ENCODE results near the gene DUSP9. TPM values are rescaled to one million over a fixed set of nuclear protein-coding genes. Genes with fewer than 3 reads are reported as not detected.
A peak's percentile ranks its signal among the peaks of the same experiment; 100 is the strongest.

The DUSP9 gene
- total RNA-seq, 2 donors from 2014 or later: not detected

DNA sequence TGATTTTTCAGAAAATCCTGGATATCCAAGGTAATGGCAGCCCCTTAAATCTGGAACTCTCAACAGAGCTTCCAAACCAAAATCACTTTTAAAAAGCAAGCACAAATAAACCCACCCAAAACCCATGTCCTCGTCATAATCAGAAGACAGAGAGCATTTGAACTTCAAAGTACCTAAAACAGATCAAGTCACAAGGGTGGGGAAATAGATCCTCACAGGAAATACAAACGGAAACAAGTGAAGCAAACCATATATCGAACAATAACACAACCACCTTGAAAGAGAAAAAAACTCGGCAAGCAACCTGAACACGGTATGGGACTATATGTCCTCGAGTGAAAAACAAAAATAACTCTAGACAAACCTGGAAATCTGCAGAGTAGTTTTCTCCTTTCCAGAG, 32.2 kb upstream of the DUSP9 start:
- DNase-seq (no peak), ATAC-seq (no peak)
- intact Hi-C loops (cut with DNase I, micrococcal nuclease): no loop called here

DNA sequence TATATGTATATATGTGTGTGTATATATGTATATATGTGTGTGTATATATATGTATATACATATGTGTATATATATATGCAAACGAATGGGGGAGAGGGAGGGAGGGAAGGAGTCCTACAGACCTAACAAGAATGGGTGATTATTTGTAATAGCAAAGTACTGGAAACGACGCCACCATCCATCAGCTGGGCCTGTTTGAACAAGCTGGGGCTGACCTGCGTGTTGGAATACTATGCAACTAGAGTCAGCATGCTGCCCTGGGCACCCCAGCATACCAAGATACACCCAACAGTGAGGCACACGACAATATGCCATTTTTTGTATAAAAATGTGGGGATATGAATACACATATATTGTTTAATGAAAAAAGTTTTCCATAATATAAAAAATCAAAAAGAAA, 26.4 kb upstream of the DUSP9 start:
- no peak for ATAC-seq

DNA sequence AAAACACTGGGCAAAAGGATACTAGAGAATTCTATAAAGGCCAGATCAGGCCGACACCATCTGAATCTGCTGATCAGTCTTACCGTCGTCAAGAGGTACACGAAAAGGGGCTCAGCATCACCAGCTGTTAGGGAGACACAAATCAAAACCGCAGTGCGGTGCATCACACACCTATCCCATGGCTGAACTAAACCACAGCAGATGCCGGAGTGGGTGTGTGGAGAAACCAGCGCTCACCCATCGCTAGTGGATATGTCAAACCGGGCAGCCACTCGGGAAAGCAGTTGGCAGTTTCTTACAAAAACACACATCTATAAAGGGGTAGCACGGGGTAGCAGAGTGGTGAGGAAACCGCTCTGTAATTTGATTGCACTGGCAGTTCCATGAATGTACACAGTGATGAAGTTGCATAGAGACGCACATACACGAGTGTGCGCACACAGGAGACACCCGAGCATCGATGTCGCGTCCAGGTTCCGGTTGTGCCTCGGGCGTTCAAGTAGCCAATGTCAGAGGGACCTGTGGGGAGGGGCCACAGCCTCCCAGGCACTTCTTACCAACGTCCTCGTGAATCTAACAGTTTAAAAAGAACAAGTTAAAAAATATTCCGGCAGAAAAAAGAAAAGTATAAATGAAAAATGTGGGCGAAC, 24.9 kb upstream of the DUSP9 start:
- no peak for ATAC-seq
- intact Hi-C loops (cut with DNase I, micrococcal nuclease): no loop called here
- DNase-seq: peak in 1 of 2 donors; percentile 10

More for the DNA sequence above, 26.4 kb upstream of the DUSP9 start:
- peak in 1 of 2 donors; percentile 1 for DNase-seq
- intact Hi-C loops (cut with DNase I, micrococcal nuclease): no loop called here

DNA sequence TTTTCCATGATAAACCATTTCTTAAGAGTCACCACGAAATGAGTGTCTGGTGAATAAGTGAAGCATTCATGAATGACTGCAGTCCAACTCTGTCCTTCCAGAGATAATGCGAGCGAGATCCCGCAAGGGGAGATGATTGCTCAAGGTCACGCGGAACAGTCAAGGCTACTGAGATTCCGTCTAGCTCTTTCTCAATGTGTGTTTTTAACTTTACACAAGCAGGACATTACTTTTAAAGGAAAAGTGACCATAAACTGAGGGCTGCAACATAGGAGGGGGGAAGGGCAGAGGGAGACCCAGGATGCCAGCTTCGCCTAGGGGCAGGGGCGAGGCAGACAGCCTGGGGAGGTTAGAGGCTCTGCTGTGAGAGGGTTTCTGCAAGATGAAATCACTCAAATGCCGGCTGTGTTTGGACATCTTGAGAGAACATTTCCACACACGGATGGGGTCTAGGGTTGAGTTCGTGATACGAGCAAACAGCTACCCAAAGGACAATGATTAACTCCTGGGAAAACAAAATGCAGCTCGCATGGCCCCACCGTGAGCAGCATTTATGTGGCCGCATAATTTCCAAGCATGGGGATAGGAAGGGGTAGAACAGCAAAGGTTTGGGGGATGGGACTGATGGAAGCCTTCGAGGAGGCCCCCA, 24.2 kb upstream of the DUSP9 start:
- DNase-seq (peak in 1 of 2 donors; percentile 9), ATAC-seq (no peak)

DNA sequence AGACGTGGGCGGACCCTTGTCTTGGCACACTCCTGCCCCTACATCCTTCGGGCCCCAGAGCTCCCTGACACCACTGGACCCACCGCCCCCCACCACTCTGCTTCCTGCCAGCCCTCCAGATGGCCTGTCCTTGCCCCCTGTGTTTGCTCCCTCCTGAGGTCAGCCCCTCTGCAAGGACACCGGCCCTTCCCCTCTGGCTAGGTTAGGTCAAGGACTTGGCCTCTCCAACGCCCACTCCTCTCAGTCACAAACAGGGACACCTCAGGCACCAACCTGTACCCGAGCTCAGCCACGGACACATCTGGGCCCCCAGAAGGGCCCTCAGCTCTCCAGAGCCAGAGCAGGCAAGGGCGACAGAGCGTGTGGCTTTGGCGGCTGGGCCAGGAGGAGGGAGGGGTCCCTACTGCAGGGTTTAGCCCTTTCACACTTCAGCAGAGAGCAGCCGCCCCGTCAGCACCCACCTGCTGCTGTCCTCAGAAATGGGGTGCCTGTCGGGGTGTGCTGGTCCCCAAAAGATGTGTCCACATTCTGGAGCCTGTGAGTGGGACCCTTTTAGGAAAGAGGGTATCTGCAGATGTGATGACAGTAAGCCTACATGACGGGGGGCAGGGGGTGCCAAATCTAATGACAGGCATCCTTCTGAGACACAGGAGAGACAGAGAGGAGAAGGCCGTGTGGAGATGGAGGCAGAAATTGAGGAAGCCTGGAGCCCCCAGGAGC, 23.5 kb upstream of the DUSP9 start:
- intact Hi-C loops (cut with DNase I, micrococcal nuclease): no loop called here
- no peak for ATAC-seq
- peak in 1 of 2 donors; percentile 2 for DNase-seq

More for the DNA sequence above, 24.2 kb upstream of the DUSP9 start:
- intact Hi-C loops (cut with DNase I, micrococcal nuclease): no loop called here

DNA sequence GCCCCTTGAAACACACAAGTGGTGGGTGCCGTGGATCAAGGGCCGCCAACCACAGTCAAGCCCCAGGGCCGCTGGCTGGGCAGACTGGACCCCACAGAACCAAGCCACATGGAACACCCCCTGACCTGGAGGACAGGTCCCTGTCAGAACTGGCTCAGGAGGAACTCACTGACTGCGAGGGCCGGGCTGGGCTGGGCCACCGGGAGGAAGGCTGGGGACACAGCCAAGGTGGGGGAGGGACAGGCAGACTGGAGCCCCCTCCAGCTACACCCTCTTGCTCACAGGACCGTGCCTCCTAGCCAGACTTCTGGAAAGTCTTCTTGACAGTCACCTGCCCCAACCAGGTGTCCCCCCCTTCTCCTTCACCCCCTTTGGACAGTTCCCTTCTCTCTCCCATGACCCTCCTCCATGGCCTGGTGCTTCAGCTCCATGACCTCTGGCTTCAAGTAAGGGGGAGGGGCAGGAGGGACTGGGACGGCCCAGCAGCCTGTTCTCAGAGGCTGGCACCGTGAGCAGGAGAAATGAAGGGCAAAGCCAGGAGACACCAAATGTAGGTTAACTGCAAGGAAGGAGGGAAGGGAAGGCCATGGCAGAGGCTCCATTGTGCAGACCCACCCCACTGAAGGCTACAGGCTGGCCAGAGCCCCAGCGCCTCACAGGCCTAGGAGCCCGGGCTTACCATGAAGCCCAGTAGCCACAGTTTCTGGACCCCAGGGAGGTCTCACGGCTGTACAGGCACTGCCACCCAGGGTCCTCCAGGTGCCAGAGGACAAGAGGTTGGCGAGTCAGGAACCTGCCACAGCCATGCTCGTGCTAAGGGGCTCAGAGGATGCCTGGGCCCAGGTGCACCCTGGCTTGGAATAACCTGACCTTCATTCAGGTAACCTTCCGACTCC, 22.6 kb upstream of the DUSP9 start:
- ATAC-seq: no peak
- intact Hi-C loops (cut with DNase I, micrococcal nuclease): no loop called here

DNA sequence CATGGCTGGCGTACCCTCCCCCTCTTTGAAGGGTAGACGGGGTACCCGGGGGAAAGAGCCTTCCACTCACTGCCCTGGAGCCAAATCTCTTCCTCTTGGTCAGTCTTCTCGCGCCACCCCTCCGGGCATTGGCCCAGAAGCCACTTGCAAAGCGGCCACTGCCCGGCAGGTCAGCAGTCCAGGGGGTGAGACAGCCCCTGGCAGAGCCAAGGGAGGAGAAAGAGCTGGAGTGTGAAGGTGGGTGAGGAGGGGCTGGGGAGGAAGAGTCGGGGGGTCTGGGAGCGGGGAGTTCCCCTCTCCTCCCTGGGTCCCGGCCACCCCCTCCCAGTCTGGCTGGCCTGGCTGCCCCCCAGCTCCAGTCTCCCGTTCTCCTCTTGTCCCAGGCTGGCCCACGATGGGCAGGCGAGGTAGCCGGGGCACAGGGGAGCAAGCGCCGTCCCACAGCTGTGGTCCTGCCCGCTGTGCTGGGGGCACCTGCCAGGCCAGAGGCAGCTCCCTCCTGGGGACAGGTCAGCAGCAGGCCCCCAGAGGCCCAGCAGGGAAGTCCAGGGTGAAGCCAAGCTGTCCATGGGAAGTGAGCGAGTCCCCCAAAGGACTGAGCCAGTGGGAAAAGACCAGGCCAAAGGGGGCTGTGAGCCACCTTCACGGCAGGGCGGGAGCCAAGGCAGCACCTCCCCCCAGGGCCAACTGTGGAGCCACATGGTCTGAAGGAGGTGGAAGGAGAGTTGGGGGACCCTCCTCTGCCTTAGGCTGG, 21.6 kb upstream of the DUSP9 start:
- DNase-seq: peak in 1 of 2 donors; percentile 2
- intact Hi-C loops (cut with DNase I, micrococcal nuclease): no loop called here
- no peak for ATAC-seq

More for the DNA sequence above, 22.6 kb upstream of the DUSP9 start:
- peak in 1 of 2 donors; percentile 13 for DNase-seq

DNA sequence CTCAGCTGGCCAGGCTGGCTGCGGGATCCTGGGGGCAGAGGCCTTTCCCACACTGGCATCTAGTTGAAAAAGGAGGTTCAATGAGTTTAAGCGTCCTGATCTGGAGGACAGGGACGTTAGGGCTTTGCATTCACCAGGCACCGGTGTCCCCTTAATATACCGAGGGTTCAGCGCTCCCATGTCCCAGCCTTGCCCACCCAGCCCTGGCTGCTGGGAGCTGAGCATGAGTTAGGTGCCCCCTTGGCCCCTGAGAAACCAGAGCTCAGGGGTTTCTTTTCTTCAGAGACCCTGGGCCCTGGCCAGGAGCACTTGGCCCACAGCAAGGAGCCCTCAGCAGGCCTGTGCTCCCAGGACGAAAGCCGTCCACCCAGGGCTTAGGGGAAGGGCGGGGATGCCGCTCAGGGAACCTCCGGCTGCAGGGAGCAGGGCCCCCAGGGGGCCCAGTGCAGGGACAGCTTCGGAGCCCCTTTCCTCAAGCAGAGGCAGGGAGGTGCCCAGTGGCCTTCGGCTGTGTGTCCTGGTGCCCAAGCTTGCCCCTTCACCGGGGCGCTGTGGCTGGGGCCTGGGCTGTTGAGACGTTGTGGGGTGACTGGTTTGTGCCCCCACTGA, 20.9 kb upstream of the DUSP9 start:
- intact Hi-C loops (cut with DNase I, micrococcal nuclease): no loop called here
- no peak for DNase-seq
- no peak for ATAC-seq

DNA sequence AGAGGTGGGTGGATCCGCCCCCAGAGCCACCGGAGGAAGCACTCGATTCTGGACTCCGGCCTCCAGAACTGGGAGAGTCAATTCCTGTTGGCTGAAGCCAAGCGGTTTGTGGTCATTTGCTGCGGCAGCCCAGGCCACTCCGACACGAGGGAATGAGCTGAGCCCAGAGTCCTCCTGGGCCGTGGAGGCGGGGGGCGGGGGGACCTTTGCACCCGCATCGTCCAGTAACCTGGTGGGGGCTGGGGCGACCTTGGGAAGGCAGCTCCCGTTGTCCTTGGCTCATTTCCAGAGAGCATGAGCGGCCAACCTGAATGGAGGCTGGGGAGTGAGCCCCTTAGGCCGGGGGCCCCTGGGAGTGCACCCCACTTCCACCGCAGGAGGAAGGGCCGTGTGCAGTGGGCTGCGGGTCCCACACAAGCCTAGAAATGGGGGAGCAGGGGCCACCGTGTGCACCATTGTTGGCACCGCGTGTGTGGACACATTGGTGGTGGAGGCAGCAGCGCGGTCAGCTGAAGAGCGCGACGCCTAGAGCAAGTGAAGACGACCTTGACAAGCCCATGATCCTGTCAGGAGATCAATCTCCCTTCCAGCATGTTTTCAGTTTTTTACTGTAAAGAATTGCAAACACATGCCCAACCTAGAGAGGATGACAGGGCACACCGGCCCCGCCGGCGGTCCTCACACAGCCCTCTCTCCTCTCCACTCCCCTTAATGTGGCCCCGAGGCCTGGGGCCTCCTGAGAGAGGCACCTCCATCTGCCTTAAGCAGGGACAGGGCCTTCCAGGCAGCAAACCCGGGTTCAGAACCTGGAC, 19.9 kb upstream of the DUSP9 start:
- peak in 1 of 2 donors; percentile 4 for DNase-seq
- intact Hi-C loops (cut with DNase I, micrococcal nuclease): no loop called here

DNA sequence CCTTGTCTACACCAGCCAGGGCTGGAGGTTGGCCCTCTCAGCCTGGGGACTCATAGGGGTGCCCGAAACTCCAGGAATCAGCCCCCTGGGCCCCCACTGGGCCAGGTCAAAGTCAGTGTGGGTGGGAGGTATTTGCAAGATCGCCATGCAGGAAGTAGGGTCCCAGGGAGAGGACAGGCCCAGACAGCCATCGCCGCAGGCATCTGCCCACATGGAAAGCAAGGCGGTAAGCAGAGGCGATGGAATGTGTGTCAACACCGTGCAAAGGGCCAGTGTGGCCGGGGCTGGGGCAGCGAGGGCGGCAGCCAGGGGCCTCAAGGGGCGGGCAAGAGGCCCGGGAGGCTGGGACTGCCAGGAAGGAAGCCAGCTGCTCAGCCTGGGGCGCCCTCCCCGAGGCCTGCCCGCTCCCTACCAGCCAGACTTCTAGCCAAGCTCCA, 19.3 kb upstream of the DUSP9 start:
- intact Hi-C loops (cut with DNase I, micrococcal nuclease): no loop called here
- ATAC-seq (no peak), DNase-seq (no peak)

More for the DNA sequence above, 19.9 kb upstream of the DUSP9 start:
- no peak for ATAC-seq

DNA sequence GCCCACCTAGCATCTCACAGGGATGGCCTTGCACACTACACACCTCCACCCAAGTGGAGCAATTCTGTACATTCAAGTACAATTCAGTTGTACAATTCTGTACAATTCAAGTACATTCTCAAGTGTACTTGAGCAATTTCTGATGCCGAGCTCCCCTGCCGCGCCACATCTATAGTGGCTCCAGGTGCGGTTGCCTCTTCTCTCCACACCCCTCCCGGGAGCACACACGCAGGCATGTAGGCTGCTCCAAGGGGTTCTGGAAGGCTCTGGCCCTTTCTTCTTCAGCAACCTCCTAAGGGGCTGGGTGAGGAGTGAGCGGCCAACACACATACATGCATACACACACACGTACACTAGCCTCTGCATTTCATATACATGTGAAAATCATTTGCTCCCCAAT, 18.9 kb upstream of the DUSP9 start:
- intact Hi-C loops (cut with DNase I, micrococcal nuclease): no loop called here
- DNase-seq (no peak), ATAC-seq (no peak)

DNA sequence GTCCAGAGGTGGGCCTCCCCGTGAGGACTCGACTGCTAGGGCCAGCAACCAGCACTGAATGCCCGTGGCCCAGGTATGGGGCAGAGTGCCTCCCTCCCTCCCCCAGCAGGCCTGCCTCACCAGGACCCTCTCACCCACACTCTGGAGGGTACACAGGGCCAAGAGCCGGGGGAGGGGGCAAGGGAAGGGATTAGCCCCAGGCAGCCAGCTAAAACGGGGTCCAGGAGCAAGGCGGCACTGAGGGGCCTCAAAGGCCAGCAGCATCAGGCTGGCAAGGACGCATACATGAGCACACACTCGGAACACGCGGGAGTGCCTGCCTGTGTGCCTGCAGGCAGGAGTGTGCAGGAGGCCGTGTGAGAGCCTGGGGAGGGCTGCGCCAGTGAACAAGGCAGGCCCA, 18.3 kb upstream of the DUSP9 start:
- no peak for DNase-seq
- intact Hi-C loops (cut with DNase I, micrococcal nuclease): no loop called here
- no peak for ATAC-seq

DNA sequence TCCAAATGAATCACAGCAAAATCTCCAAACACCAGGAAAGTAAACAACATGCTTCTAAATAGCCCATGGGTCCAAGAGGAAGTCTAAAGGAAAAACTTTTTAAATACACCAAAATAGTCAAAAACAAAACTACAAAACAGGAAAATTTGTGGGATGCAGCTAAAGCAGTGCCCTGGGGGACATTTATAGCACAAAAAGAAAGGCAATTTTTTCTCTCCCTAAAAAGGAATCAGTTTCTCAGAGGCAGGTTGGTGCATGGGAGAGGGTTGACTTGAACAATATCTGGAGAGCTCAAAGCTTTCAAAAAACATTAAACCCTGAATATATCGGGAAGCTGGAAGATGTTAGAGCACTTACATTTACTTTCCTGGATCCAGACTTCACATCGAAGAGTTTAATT, 15.7 kb upstream of the DUSP9 start:
- intact Hi-C loops (cut with DNase I, micrococcal nuclease): no loop called here
- DNase-seq (no peak), ATAC-seq (no peak)

DNA sequence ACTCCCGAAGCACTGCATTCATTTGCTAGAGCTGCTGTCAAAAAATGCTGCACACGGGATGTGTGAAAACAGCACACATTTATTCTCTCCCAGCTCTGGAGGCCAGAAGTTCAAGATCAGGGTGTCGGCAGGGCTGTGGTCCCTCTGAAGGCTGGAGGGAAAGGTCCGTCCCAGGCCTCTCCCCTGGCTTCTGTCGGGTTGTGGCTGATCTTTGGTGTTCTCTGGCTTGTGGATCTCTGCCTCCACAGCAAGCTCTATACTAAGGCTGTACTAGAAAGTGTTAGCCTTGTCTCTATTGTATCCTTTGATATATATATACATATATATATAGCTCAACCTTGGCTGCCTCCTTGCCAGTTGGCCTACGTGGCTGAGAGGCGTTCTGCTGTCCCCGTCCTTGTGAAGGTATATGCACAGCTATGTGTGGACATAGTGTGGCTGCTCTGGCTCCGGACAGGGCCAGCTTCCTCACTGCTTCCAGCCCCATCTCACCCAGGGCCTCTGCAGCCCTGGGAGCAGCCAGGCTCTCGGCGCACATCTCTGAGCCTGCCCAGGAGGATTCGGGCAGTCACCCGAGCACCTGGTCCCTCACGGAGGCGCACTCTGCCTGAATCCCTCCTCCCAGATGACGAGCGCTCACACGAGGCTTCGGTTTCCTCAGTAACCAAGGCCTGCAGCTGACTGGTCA, 15.0 kb upstream of the DUSP9 start:
- DNase-seq: no peak
- intact Hi-C loops (cut with DNase I, micrococcal nuclease): no loop called here
- ATAC-seq: no peak

DNA sequence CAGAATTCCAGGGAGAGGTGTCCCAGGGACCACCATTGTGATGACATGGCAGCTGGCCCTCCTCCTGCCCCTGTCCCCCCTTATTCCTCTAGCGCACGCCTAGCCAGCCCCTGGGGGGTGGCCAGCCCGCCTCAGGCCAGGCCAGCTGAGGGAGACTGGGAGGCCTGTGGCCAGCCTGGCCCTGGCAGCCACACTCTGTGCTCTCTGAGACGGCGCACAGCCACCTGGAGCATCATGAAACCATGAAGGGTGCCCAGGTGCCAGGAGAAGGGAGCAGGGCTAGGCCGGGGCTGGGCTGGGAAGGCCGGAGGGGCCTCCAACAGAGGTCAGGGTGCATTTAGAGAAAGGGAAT, 14.4 kb upstream of the DUSP9 start:
- DNase-seq (no peak), ATAC-seq (no peak)
- intact Hi-C loops (cut with DNase I, micrococcal nuclease): no loop called here

DNA sequence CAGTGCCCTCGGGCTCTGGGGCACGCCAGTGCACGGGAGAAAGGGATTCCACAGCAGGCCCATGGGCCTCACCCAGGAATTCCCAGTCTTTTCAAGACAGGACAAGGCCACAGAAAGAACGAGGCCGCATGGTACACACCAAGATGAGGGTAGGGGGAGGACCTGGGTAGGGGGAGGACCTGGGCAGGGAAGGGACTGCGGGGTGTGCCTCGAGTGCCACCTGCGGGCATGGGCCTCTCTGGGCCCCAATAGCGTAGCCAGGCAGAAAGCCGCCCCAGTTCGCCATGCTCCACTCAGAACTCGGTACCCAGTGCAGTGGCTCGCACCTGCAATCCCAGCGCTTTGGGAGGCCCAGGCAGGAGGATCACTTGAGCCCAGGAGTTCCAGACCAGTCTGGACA, 14.0 kb upstream of the DUSP9 start:
- intact Hi-C loops (cut with DNase I, micrococcal nuclease): no loop called here
- ATAC-seq (no peak), DNase-seq (no peak)

All from left colon (tissue), 2 donors.